Kidney epithelial cell (primary cell): Measurements from ENCODE around the gene RAI14. TPM values are rescaled to one million over a fixed set of nuclear protein-coding genes. Genes with fewer than 3 reads are reported as not detected.
"Not testable (repeated sequence)": the region's sequence is repeated elsewhere in the genome, so short reads cannot be mapped to it uniquely, and the experiment has no call there.

Source experiments
- DNase-seq: peaks from one replicate; pipeline ENCODE4 v3.0.0-alpha.2; 2010; ENCODE audit warnings: low read depth
- H3K27me3 ChIP-seq: 2 replicates; pipeline ENCODE4 v1.6.0; 2011; ENCODE audit warnings: low read length; ENCODE audit not compliant: control insufficient read depth, insufficient read depth
- H3K36me3 ChIP-seq: 2 replicates; pipeline ENCODE4 v1.5.1; 2011; ENCODE audit warnings: low read length; ENCODE audit not compliant: control insufficient read depth, insufficient read depth
- H3K4me3 ChIP-seq: 2 replicates; pipeline ENCODE4 v1.5.1; 2011; ENCODE audit warnings: low read depth, mild to moderate bottlenecking, control low read depth, low read length
- CTCF ChIP-seq: IDR thresholded peaks from 2 replicates; pipeline ENCODE4 v1.5.1; 2011; ENCODE audit warnings: mild to moderate bottlenecking, moderate library complexity, low read length, control low read depth, inconsistent platforms; ENCODE audit not compliant: insufficient read depth, poor library complexity, severe bottlenecking
- total RNA-seq: library from RNA; depleted of rRNA; stranded (reverse); fragments of >200 nt; gene quantifications from 2 replicates; pipeline ENCODE4 v1.2.3, GENCODE V29; 2015

RAI14 gene
- total RNA-seq, 1 donor from 2014 or later, result 116 TPM

DNA sequence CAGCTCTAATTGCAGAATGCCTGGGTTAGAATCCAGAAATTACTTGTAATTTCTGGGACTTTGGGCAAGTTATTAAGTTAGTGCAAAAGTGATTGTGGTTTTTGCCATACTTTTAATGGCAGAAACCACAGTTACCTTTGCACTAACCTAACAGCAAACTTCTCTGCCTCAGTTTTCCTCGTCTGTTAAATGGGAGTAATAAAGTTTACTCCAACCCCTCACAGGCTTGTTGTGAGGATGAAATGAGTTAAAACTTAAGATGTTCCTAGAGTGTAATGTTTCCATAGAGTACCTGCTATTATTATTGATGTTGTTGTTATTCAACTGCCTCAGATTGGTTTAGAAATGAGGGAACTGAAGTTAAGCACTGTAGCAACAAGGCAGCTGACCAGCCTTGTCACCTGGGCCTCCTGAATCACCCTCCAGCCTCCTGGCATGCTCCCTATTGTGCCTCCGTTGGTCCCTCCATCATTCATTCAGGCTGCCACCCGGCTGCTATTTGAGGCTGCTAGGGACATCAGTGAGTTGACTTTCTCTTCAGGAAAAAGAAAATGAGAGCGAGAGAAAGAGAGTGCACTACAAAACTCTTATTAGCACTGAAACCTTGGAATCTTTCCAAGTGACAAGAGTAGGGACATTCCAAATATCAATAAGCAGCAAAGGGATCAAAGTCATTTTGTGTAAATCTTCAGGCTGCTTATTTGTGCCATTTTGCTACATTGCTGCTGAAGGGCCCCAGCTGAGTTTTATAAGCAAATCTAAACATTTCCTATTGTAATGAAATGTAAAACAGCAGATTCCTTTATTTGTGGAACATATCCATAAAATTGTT is 116.4 kb downstream of the RAI14 start:
- no peak for TF ChIP-seq CTCF
- Histone ChIP-seq H3K4me3 (no peak overlapping the region), H3K36me3 (no peaks in the 10 kb centered on the region), H3K27me3 (no peaks in the 10 kb centered on the region)
- DNase-seq, result no peak

DNA sequence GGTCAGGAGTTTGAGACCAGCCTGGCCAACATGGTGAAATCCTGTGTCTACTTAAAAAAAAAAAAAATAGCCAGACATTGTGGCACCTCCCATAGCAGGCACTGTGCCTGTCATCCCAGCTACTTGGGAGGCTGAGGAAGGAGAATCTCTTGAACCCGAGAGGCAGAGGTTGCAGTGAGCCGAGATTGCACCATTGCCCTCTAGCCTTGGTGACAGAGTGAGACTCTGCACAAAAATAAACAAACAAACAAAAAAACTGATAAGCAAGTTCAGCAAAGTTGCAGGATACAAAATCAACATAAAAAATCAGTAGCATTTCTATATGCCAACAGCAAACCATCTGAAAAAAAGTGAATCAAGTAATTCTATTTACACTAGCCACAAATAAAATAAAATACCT is 118.0 kb downstream of the RAI14 start:
- TF ChIP-seq CTCF, result no peak
- no peak overlapping the region for H3K4me3 ChIP-seq
- no peak for DNase-seq
- H3K36me3 ChIP-seq, result no peaks in the 10 kb centered on the region
- no peaks in the 10 kb centered on the region for H3K27me3 ChIP-seq

DNA sequence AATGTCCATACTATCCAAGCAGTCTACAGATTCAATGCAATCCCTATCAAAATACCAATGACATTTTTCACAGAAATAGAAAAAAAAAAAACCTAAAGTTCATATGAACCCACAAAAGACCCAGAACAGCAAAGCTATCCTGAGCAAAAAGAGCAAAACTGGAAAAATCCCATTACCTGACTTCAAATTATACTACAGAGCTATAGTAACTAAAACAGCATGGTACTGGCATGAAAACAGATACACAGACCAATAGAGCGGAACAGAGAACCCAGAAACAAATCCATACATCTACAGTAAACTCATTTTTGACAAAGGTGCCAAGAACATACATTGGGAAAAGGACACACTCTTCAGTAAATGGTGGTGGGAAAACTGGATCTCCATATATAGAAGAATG is 118.5 kb downstream of the RAI14 start:
- DNase-seq, H3K27me3 ChIP-seq, H3K36me3 ChIP-seq, H3K4me3 ChIP-seq: not testable (repeated sequence)

DNA sequence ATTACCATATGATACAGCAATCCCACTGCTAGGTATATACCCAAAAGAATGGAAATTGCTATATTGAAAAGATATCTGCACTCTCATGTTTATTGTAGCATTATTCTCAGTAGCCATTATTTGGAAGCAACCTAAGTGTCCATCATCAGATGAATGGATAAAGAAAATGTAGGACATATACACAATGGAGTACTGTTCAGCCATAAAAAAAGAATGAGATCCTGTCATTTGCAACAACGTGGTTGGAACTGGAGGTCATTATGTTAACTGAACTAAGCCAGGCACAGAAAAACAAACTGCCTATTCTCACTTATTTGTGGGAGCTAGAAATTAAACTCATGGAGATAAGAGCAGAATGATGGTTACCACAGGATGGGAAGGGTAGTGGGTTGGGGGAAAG is 119.8 kb downstream of the RAI14 start:
- Histone ChIP-seq H3K36me3 (no peaks in the 10 kb centered on the region), H3K27me3 (no peaks in the 10 kb centered on the region), H3K4me3 (no peak overlapping the region)
- TF ChIP-seq CTCF, result no peak
- DNase-seq, result no peak

- H3K4me3 ChIP-seq, result no peak overlapping the region
- H3K36me3 ChIP-seq, result no peaks in the 10 kb centered on the region
- no peaks in the 10 kb centered on the region for H3K27me3 ChIP-seq
- no peak for DNase-seq
- TF ChIP-seq CTCF, result no peak
Observed at GRCh38 chr5:34778091-34778850, 122.1 kb downstream of the RAI14 start.

- H3K36me3 ChIP-seq, H3K27me3 ChIP-seq, DNase-seq, H3K4me3 ChIP-seq: not testable (repeated sequence)
Observed at GRCh38 chr5:34783892-34784291, 127.8 kb downstream of the RAI14 start.
